ENCODE results near the gene CDKL1.

GRCh38 chr14:50331596-50331995 lies 65.1 kb downstream of the CDKL1 start:
- TF ChIP-seq CTCF (IDR thresholded peaks at IDR 0.05) (no peak), EZH2 (IDR thresholded peaks at IDR 0.05; ENCODE audit: borderline replicate concordance, insufficient read depth, low read depth, low read length, poor library complexity, severe bottlenecking) (no peak)
